Stimulated activated CD4-positive, alpha-beta T cell treated with anti-CD3 and anti-CD28 coated beads, Interleukin-4, amount 100 ng/mL, for 48 hours (primary cell): ENCODE data around the gene ARID3A.
A peak's percentile ranks its signal among the peaks of the same experiment; 100 is the strongest.

Source experiments
- DNase-seq, 2 donors: peaks; one replicate each; pipeline ENCODE4 v3.0.0-alpha.2; 2020; ENCODE audit warnings: low read depth in 2 of 2

Gene ARID3A

GRCh38 chr19:988510-988909 is 62.7 kb downstream of the ARID3A start:
- no peak for DNase-seq

GRCh38 chr19:989381-990081 is 63.7 kb downstream of the ARID3A start:
- no peak for DNase-seq

- no peak for DNase-seq
Measured at GRCh38 chr19:990119-990571, 64.3 kb downstream of the ARID3A start.

- no peak for DNase-seq
Measured at GRCh38 chr19:990746-991145, 64.9 kb downstream of the ARID3A start.

GRCh38 chr19:991174-991931 is 65.5 kb downstream of the ARID3A start:
- DNase-seq = peak; percentile 61 to 88

GRCh38 chr19:991932-992669 is 66.3 kb downstream of the ARID3A start:
- DNase-seq = no peak

- no peak for DNase-seq
Measured at GRCh38 chr19:992670-993055, 66.8 kb downstream of the ARID3A start.

GRCh38 chr19:993361-993830 is 67.6 kb downstream of the ARID3A start:
- DNase-seq = no peak

- DNase-seq = no peak
Measured at GRCh38 chr19:993831-994393, 68.1 kb downstream of the ARID3A start.

- DNase-seq = no peak
Measured at GRCh38 chr19:994516-994915, 68.7 kb downstream of the ARID3A start.

GRCh38 chr19:995051-995827 is 69.4 kb downstream of the ARID3A start:
- no peak for DNase-seq

- DNase-seq = peak; percentile 47 to 56
Measured at GRCh38 chr19:996051-996838, 70.4 kb downstream of the ARID3A start.

- no peak for DNase-seq
Measured at GRCh38 chr19:998064-998463, 72.2 kb downstream of the ARID3A start.

GRCh38 chr19:999379-999719 is 73.5 kb downstream of the ARID3A start:
- DNase-seq = no peak

- peak; percentile 66 to 70 for DNase-seq
Measured at GRCh38 chr19:1000095-1000494, 74.3 kb downstream of the ARID3A start, which contains the start of gene GRIN3B. Gene GRIN3B (plus strand): TSS chr19:1000419. CDS start chr19:1000438, 19 bp downstream.

GRCh38 chr19:1000591-1001537 is 75.0 kb downstream of the ARID3A start:
- no peak for DNase-seq

- DNase-seq = peak; percentile 49 to 68
Measured at GRCh38 chr19:1001538-1002166, 75.8 kb downstream of the ARID3A start.

- DNase-seq = no peak
Measured at GRCh38 chr19:1002600-1002999, 76.8 kb downstream of the ARID3A start.

- no peak for DNase-seq
Measured at GRCh38 chr19:1003283-1003682, 77.4 kb downstream of the ARID3A start.
